Activated gamma-delta T cell (primary cell): Measurements from ENCODE around the gene UBE2E1.
"Not testable (repeated sequence)": the region's sequence is repeated elsewhere in the genome, so short reads cannot be mapped to it uniquely, and the experiment has no call there.

Experiments
- DNase-seq: peaks from one replicate; lab custom pipeline; 2025; lab: John Stamatoyannopoulos, UW

UBE2E1 gene

GRCh38 chr3:23879485-23879884 is 73.7 kb downstream of the UBE2E1 start:
- no peak for DNase-seq

- no peak for DNase-seq
Measured at GRCh38 chr3:23880703-23881339, 75.1 kb downstream of the UBE2E1 start.

- DNase-seq: not testable (repeated sequence)
Measured at GRCh38 chr3:23881993-23882392, 76.2 kb downstream of the UBE2E1 start.

GRCh38 chr3:23882487-23882918 is 76.7 kb downstream of the UBE2E1 start:
- DNase-seq: no peak

DNA sequence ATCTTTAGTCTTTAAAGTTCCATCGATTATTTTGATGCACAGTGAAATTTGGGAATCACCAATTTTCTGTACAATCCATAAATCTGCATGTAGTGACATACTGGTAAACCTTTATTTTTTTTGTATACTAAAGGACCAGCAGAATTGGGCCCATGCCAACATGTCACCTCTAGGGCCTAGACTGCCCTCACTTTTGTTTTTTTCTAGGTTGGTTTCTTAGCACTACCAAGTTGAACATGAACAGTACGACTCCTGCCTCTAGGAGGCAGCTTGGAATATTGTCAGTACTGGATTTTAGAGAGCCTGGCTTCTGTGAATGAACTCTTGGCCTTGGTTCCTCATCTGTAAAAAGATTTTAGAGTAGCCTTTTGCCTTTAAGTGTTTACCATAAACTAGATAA is 78.7 kb downstream of the UBE2E1 start:
- DNase-seq: no peak

- DNase-seq: no peak
Measured at GRCh38 chr3:23885210-23885609, 79.5 kb downstream of the UBE2E1 start.

- no peak for DNase-seq
Measured at GRCh38 chr3:23886311-23886710, 80.6 kb downstream of the UBE2E1 start.

DNA sequence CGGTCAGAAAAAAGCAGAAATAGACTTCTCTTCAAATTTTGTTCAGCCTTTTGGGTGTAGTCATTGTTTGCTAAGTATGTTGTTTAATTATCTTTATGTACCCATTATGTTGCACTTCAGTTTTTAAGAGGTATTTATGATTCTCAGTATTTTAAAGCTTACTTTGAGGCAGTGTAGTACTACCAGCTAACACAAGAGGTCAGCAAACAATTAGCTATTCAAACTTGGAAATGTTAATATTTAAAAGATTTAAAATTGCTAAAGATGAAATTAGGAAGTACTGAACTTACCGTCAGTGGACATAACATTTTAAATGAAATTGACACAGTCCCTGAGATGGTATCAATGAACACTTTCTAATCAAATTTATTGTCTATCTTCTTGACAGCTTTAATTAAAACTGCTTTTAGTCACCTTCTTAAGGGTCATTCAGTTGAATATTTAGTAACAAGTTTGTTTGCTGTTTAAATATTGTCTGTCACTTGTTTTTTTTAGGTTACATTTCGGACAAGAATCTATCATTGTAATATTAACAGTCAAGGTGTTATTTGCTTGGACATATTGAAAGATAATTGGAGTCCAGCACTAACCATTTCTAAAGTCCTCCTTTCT is 83.0 kb downstream of the UBE2E1 start:
- DNase-seq: no peak

DNA sequence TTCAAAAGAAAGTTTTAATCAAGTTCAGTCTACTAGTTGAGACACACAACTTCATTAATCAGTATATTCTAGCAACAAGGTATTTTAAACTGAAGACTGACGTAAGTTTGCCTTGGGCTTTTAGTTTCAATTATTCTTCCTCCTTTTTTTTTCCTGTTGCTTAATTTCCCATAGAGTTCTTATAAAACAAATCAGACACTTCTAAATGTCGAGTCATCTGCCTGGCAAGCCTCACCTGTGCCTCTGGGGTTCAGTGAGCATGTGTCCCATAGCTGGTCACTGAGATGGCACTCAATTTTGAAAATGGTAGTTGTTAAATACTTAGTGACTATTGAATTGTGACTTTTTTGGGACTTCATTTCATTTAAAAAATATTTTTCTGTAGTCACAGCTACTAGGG is 83.6 kb downstream of the UBE2E1 start:
- no peak for DNase-seq

DNA sequence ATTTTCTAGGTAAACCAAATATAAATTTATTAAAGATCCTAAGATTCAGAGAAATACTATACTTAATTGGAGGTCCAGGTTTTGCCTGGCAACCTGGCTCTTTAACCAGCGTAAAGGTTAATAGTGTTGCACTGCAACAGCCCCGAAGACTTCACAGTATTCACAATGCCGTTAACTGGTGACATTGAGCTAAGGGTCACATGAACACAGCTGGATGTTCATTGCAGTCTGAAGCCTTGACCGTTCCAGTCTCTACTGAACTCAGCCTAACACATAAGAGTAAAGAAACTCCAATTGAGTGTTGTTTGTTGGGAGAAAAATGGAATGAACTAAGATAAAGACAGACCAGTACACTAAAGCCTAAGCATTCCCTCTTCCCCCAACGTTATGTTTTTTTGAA is 84.2 kb downstream of the UBE2E1 start:
- DNase-seq: no peak

DNA sequence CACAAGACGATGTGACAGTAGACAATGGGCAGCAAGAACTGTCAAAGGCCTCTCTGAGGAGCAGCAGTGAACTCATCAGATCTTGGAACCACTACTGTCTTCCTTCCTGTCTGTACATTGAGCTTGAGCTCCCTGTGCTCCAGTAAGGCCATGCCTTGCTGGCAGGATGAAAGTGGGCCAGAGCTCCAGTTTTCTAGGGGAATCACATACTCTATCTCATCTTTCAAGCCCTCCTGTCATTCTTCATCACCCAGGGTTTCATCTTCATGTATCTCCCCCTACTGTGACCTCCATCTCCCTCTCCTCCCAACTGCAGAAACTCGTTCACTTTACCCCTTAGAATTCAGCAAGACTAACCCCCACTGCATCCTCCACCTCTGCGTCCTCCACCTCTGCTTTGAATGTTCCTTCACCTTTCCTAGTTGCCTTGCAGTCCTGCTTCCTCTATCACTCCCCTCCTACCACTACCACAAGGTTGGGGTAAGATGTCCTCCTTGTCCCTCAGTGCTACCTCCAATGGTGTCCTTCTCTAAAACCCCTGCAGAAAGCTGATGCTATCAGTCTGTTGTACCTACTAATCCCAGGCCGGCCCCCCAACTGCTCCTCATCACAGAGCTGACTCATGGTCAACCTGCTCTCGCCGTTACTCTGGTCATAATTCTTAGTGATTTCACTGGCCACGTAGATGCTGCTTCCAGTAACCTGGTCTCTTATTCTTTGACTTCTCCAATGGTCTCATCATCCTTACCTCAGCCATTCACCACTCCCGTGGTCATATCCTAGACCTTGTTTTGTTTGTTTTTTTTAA is 88.7 kb downstream of the UBE2E1 start:
- DNase-seq: no peak

DNA sequence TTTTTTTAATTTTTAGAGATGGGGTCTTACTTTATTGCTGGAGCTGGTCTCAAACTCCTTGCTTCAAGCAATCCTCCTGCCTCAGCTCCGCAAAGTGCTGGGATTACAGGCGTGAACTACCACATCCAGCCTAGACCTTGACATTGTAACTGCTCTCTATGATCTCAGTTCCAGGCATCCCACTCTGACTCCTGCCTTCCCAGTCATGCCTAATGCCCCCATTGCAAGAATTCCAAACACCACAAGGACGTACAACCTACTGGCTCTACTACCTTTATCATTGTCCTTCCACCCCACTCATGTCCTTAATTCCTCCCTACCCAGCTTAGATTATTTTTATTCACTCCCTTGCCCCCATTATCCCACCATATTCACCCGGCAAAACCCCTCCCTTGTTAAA is 89.4 kb downstream of the UBE2E1 start:
- DNase-seq: no peak

GRCh38 chr3:23900744-23901143 is 95.0 kb downstream of the UBE2E1 start:
- DNase-seq: no peak

DNA sequence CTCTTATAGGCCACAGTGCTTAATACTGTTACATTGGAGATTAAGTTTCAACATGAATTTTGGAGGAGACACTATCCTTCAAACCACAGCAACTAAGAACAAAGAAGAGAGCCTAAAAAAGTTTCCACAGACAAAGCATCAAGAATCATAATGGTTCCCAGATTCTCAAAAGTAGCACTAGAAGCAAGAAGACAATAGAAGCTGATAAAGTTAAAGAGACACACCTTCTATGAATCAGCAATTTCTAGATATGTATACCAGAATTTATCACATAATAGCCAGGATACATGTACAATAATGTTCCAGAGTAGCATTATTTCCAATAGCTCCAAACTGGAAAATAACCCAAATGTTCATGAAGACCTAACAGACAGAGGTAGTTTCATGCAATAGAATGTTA is 98.8 kb downstream of the UBE2E1 start:
- DNase-seq: no peak

DNA sequence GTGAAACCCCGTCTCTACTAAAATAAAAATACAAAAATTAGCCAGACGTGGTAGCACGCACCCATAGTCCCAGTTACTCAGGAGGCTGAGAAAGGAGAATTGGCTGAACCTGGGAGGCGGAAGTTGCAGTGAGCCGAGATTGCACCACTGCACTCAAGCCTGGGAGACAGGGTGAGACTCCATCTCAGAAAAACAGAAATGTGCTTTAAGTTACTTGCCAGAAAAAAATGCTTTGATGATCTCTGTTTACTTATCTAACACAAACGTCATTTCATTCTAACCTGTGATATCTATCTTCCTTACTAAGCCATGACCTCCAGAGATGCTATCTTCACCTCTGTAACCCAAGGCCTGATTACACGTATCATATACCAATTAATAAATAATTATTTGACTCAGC is 103.6 kb downstream of the UBE2E1 start:
- no peak for DNase-seq

DNA sequence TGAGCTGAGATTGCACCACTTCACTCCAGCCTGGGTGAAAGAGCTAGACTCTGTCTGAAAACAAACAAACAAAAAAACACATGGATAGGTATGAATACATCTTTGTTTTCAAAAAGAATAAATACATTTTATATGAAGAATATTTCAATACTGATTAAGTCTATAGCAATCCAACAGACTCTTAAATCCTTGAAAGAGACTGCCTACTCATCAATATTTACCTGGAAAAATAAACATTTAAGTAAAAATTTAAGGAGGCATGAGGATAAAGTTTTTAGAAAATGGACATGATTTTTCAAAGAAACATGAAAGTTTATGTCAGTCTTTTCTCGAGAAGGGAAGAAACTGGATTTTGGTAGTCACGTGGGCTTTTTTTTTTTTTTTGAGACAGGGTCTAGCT is 105.6 kb downstream of the UBE2E1 start:
- DNase-seq: no peak

DNA sequence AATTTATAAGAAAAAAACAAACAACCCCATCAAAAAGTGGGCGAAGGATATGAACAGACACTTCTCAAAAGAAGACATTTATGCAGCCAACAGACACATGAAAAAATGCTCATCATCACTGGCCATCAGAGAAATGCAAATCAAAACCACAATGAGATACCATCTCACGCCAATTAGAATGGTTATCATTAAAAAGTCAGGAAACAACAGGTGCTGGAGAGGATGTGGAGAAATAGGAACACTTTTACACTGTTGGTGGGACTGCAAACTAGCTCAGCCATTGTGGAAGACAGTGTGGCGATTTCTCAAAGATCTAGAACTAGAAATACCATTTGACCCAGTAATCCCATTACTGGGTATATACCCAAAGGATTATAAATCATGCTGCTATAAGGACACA is 106.6 kb downstream of the UBE2E1 start:
- not testable (repeated sequence) for DNase-seq

DNA sequence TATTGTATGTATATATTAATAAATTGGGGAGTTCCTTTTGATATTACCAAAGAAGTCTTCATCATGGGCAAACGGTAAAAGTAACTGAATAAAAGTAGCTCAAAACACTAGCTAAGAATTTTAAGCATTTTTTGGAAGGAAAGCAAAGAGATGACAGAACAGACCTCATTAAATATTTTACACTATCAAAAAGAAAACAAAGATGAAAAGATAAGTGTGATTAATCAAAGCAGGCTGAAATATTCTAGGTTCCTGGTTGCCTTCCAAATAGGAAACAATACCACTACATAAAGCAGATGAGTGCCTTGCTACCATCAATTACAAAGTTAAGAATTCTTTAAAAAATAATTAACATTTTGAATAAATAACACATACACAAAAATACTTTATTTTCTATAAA is 107.4 kb downstream of the UBE2E1 start:
- DNase-seq: no peak

GRCh38 chr3:23913873-23914743 is 108.4 kb downstream of the UBE2E1 start:
- no peak for DNase-seq

GRCh38 chr3:23915537-23916108 is 109.9 kb downstream of the UBE2E1 start:
- no peak for DNase-seq

- DNase-seq: no peak
Measured at GRCh38 chr3:23916152-23916885, 110.6 kb downstream of the UBE2E1 start.
